GM10266 (cell line): ENCODE data around the gene EIF4G3.

Source experiments
- DNase-seq: peaks from one replicate; pipeline ENCODE4 v3.0.0; 2012; ENCODE audit errors: extremely low spot score
- CTCF ChIP-seq: IDR thresholded peaks from 2 replicates; pipeline ENCODE4 v1.5.1; 2012; ENCODE audit warnings: mild to moderate bottlenecking, low read depth; ENCODE audit not compliant: control insufficient read depth, insufficient read depth; ENCODE audit errors: missing control alignments

Gene EIF4G3

GRCh38 chr1:21126324-21126723, 50.4 kb downstream of the EIF4G3 start:
- no peak for DNase-seq
- TF ChIP-seq CTCF = no peak

GRCh38 chr1:21124846-21125245, 51.9 kb downstream of the EIF4G3 start:
- no peak for TF ChIP-seq CTCF
- DNase-seq = no peak

GRCh38 chr1:21123287-21123948, 53.3 kb downstream of the EIF4G3 start:
- TF ChIP-seq CTCF = no peak
- DNase-seq = no peak

GRCh38 chr1:21121764-21122471, 54.8 kb downstream of the EIF4G3 start:
- DNase-seq = no peak
- no peak for TF ChIP-seq CTCF

GRCh38 chr1:21118167-21118566, 58.5 kb downstream of the EIF4G3 start:
- no peak for DNase-seq
- no peak for TF ChIP-seq CTCF

GRCh38 chr1:21117597-21118001, 59.1 kb downstream of the EIF4G3 start:
- no peak for DNase-seq
- TF ChIP-seq CTCF = no peak

GRCh38 chr1:21117159-21117558, 59.5 kb downstream of the EIF4G3 start:
- TF ChIP-seq CTCF = no peak
- no peak for DNase-seq
